A673 (cell line): ENCODE data around the gene CRY1.

Experiments used
- CTCF ChIP-seq: fragments of 300-800, 200-600 bp; sonication (generic); conservative IDR thresholded peaks from 2 replicates; pipeline ENCODE4 v1.5.1; 2017; ENCODE audit warnings: low read depth, mild to moderate bottlenecking, antibody characterized with exemption, low read length, moderate library complexity, mixed read lengths
- EZH2 ChIP-seq: fragments of 200-600 bp; sonication (generic); IDR thresholded peaks from 2 replicates; pipeline ENCODE4 v1.6.1; 2017; ENCODE audit warnings: borderline replicate concordance, low read depth, mild to moderate bottlenecking, mixed read lengths, antibody characterized with exemption, low read length; ENCODE audit not compliant: poor library complexity, severe bottlenecking

DNA sequence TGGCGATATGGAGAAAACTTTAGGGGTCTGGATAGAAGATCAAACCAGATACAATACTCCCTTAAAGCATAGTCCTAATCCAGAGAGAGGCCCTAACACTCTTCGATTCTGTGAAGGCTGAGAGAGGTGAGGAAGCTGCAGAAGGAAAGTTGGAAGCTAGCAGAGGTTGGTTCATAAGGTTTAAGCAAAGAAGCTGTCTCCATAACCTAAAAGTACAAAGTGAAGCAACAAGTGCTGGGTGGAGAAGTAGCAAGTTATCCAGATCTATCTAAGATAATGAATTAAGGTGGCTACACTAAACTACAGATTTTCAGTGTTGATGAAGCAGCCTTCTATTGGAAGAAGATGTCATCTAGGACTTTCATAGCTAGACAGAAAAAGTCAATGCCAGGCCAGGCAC is 81.8 kb downstream of the CRY1 start:
- TF ChIP-seq CTCF (no peak), EZH2 (no peak)
